Prostate gland (tissue), 2 donors: ENCODE measurements around the gene SEZ6L.

ENCODE experiments used
- CTCF ChIP-seq, 4 experiments: fragments of 200-600 bp in 2 of 4; fragments of 450-650 bp in 2 of 4; sonication (generic) in 2 of 4; IDR thresholded peaks; 1 replicate in 3 of 4; 2 replicates in 1 of 4; pipeline ENCODE4 v1.5.1; 2016 to 2019; ENCODE audit warnings: antibody characterized with exemption in 4 of 4, mild to moderate bottlenecking in 2 of 4, moderate library complexity in 2 of 4
- POLR2AphosphoS5 ChIP-seq: sonication (generic); formaldehyde crosslinking; IDR thresholded peaks from one replicate; pipeline ENCODE4 v1.6.1; 2017; ENCODE audit warnings: antibody characterized with exemption

GRCh38 chr22:26241361-26241760 lies 72.1 kb downstream of the SEZ6L start:
- no peak for TF ChIP-seq CTCF (IDR thresholded peaks at IDR 0.05)
- TF ChIP-seq POLR2AphosphoS5: no peak
